NCI-H2029 treated with DMSO at 0.1 percent for 48 hours (cell line): ENCODE results near the gene TRAM2.

Experiments used
- DNase-seq: peaks from one replicate; lab custom pipeline; 2025; lab: John Stamatoyannopoulos, UW

TRAM2 gene

GRCh38 chr6:52507557-52508260 lies 69.2 kb downstream of the TRAM2 start:
- DNase-seq, result no peak

GRCh38 chr6:52506476-52506875 lies 70.4 kb downstream of the TRAM2 start:
- DNase-seq, result no peak

- DNase-seq, result no peak
These were observed 71.0 kb downstream of the TRAM2 start for GRCh38 chr6:52505726-52506409.

DNA sequence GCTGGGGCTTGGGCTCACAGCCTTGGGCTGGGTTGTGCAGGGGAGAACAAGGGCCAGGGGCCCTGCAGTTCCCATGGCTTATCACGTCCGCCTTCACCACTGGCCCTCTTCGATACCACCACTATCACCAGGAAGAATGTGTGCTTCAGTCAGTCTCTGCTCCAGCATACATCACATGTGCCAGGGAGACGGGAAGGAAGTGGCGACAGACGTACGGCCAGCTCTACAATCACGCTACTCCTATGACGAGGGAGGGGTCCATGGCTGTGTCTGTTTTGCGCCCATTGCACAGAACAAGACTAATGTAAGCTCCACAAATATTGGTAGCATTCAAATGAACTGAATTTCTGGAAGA lies 72.1 kb downstream of the TRAM2 start:
- peak; percentile 45 for DNase-seq

DNA sequence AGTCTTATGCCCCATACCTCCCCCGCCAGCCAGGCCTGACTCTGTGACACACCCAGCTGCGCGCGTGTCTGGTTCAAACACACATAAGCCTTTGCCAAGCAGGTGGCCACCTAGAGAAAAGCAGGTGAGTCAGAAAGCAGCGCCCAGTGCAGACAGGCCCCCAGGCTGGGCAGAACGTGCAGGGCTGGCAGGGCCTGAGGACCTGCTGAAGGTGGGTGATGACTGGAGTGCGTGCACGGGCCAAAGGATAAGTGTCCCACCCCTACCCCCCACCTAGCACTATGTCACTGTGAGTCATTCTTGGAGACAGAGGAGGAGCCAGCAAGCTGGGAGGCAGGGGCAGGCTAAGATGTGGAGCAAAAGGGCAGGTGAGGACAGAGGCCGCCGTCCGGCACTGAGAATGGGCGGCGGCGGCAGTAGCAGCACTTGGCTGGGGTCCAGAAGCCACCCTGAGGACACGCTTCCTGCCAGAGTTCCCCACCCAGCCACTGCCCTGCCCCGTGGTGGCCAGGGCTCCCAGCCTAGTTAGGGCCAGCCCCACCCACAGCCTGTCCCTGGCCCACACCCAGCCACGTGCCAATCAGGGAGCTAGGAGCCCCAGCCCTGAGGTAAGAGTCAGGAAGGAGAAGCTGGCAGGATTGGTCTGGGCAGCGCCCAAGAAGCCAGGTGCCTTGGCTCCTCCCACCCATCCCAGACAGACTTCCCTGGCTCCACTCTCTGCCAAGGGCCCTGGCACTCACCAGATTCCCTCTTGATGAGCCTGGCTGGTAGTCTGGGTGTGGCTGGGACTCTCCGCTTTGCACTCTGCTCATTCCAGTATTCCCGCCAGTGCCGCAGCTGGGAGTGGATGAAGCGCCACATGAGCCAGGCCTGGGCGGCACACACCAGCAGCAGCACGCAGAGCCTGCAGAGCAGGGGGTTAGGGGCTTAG lies 72.7 kb downstream of the TRAM2 start:
- DNase-seq, result peak; percentile 98

GRCh38 chr6:52503323-52503747 lies 73.5 kb downstream of the TRAM2 start:
- DNase-seq, result no peak

DNA sequence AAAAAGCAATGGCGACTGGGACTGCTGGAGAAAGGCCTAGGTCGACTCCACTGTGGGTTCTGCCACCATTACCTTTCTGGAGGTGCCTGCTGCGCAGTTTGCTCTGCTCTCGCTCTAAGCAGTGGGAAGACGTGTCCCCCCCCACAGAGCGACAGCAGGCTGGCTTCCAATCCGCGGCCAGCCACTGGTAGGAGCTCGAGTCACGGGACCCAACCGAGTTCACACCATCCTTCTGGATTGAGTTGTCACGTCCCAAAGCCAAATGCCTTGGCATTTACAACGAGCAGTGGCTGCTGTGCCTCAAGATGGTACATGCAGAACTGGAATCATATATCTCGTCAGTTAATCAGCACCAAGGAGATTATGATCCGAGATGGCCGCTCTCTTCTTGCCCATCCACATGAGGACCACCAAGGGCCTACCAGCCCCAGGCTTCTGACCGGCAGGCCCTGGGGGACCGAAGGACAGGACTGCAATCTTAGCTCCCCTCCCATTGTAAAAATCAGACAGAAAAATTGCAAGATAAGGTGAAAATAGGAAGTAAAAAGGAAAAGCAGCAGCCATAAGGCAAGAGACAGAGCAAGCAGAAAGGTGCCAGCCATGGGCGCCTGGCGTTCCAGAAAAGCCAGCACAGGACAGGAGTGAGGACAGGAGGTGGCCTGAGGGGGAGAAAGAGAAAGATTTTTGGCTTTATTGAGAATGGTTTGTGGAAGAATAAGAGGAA lies 74.4 kb downstream of the TRAM2 start:
- DNase-seq, result no peak

- no peak for DNase-seq
These were observed 76.4 kb downstream of the TRAM2 start for GRCh38 chr6:52500238-52501129.

GRCh38 chr6:52499681-52500236 lies 77.1 kb downstream of the TRAM2 start:
- DNase-seq, result no peak

DNA sequence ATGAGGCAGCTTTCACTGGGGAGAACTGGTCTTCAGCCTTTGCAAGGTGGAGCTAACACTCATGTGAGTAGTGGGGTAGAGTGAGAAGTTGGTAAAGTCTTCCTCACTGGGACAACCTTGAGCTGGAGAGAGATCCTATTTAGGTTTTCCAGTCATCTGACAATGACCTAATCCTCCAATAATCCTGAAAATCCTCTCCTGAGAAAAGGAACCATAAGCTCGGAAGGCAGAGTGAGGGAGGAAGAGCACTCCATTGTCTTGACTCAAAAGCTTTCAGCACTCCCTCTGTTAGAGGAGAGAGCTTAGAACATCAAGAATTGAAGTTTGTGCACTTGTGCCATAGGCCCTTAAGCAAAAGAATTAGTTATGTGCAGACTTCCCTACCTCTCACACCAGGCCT lies 77.8 kb downstream of the TRAM2 start:
- DNase-seq, result no peak

DNA sequence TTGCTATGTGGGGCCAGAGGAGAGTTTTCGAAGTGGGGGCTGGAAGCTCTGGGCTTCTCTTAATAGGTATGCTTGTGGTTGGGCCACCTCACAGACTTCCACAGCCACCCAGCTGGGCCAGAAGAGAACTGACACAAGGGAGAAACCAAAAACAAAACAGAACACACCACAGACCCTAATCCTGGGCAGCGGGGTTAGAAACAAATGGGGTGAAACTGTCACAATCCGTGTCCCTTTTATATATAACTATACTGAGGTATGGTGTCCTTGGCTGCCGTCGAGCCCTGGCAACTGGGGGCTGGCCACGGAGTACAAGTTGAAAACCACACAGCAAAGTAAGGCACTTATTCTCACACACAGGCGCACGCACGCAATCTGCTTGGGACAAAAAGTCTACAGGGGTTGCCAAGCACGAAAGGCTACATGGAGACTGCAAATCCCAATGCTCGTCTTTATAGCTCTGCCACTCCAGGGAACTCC lies 78.3 kb downstream of the TRAM2 start:
- no peak for DNase-seq

DNA sequence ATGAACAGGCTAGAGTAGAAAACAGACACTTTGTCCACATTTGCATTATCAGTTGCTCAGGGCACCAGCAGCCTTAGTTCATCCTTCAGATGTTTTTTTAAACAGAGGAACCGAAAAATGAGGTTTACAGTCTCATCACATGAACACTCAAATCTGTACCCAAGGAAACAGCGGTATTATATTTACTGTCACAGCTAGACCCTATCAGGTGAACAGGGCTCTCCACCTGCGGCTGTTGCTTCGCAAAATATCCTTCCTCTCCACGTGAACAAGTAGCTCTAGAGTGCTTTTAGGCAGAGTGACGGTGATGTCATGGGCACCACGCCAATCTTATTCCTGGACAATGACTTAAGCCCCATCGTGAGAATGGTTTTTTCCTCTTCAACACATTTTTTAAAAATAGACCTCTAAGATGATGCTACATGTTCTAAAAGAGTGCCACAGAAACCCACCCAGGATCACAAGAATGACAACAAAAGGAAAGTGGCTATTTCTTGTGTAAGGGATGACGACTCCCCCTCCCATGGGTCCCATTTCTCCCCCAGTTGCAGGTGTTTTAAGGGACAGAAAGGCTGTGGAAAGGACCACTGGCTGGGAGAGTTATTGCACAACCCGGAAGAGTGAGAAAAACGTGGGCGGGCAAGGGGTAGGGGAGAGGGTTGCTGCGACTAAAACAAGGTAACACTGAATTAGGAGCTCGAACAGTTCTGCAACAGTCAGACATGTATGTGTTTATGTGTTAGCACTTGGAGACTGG lies 79.0 kb downstream of the TRAM2 start:
- DNase-seq, result peak; percentile 80

GRCh38 chr6:52496631-52497030 lies 80.2 kb downstream of the TRAM2 start:
- DNase-seq, result no peak

GRCh38 chr6:52495922-52496321 lies 80.9 kb downstream of the TRAM2 start:
- DNase-seq, result no peak

DNA sequence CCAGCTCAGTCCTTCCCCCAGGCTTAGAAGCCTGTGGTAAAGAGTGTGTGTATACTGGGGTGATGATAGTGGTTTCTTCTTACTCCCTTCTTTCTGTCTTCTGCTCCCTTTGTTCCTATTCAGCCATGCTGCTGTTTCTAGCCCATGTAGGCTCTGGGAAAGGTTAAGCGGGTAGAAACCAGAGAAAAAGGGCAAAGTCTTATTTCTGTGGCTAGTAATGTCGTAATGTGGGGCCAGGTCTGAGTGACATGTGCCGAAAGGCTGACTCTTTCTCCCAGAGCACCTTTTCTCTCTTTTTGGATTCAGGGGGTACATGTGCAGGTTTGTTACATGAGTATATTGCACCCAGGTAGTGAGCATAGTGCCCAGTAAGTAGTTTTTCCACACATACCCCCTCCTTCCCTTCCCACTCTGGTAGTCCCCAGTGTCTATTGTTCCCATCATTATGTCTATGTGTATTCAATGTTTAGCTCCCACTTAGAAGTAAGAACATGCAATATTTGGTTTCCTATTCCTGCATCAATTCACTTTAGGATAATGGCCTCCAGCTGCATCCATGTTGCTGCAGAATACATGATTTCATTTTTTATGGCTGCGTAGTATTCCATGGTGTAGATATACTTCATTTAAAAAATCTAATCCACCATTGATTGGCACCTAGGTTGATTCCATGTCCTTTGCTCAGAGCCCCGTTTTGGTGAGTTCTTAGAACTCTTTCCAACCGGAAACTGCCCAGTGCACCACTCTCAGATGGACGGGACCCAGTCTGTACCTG lies 82.4 kb downstream of the TRAM2 start:
- no peak for DNase-seq

- no peak for DNase-seq
These were observed 83.2 kb downstream of the TRAM2 start for GRCh38 chr6:52493669-52494068.

GRCh38 chr6:52491203-52492069 lies 85.4 kb downstream of the TRAM2 start:
- DNase-seq, result no peak

DNA sequence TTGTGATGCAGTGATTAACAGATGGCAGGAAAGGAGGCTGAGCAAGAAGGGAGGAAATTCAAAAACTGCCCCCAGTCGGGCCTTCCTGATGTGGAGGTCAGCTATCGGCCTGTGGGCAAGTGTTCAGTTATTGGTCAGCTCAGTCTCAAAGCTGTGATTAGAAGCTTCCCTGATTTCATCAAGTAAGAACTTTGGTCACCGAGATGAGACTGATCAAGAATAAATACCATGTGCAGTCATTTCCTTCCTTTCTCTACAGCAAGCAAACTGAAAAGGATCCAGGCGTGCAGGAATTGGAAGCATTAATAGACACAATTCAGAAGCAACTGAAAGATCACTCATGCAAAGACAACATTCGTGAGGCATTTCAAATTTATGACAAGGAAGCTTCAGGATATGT lies 87.0 kb downstream of the TRAM2 start:
- no peak for DNase-seq
